GM10266 (cell line): ENCODE measurements around the gene APOA5.

Experiments used
- DNase-seq: peaks from one replicate; pipeline ENCODE4 v3.0.0; 2012; ENCODE audit errors: extremely low spot score
- CTCF ChIP-seq: IDR thresholded peaks from 2 replicates; pipeline ENCODE4 v1.5.1; 2012; ENCODE audit warnings: mild to moderate bottlenecking, low read depth; ENCODE audit not compliant: control insufficient read depth, insufficient read depth; ENCODE audit errors: missing control alignments

The APOA5 gene

GRCh38 chr11:116777056-116777455 lies 14.6 kb downstream of the APOA5 start:
- no peak for TF ChIP-seq CTCF
- DNase-seq = no peak

- no peak for TF ChIP-seq CTCF
- DNase-seq = no peak
These were observed 15.1 kb downstream of the APOA5 start for GRCh38 chr11:116776522-116776984.

- no peak for DNase-seq
- TF ChIP-seq CTCF = no peak
These were observed 15.7 kb downstream of the APOA5 start for GRCh38 chr11:116775975-116776374.

GRCh38 chr11:116774661-116775060 lies 17.0 kb downstream of the APOA5 start:
- no peak for DNase-seq
- TF ChIP-seq CTCF = no peak

- no peak for DNase-seq
- TF ChIP-seq CTCF = no peak
These were observed 18.2 kb downstream of the APOA5 start for GRCh38 chr11:116773203-116774097.

- peak; percentile 92 for DNase-seq
- no peak for TF ChIP-seq CTCF
These were observed 19.1 kb downstream of the APOA5 start, which contains the start of gene BUD13 for GRCh38 chr11:116772443-116773202. Gene BUD13 (minus strand): TSS chr11:116772987. CDS start chr11:116772964, 23 bp downstream.
